Measurements from ENCODE around the gene CNTNAP2.

DNA sequence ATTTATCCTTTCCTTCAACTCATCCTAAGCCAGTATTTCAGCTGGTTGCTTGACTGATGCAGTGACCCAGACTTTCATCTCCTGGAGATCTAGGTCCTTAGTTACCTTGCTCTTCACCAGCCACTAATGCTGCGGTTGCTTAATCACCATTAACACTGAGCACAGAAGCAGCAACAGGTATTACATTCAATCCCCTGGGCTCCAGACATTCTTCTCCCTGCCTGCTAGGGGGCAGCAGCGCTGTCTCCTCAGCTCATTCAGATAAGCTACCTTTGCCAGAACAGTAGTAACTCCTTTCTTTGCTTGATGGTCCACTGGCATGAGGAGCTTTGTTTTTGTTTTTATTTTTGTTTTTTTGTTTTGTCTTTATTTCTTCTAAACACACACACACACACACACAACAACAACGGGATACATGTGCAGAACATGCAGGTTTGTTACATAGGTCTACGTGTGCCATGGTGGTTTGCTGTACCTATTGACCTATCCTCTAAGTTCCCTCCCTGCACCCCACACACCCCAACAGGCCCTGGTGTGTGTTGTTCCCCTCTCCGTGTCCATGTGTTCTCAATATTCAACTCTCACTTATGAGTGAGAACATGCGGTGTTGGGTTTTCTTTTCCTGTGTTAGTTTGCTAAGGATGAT, 1430.8 kb downstream of the CNTNAP2 start:
- TF ChIP-seq, protein P1, sequence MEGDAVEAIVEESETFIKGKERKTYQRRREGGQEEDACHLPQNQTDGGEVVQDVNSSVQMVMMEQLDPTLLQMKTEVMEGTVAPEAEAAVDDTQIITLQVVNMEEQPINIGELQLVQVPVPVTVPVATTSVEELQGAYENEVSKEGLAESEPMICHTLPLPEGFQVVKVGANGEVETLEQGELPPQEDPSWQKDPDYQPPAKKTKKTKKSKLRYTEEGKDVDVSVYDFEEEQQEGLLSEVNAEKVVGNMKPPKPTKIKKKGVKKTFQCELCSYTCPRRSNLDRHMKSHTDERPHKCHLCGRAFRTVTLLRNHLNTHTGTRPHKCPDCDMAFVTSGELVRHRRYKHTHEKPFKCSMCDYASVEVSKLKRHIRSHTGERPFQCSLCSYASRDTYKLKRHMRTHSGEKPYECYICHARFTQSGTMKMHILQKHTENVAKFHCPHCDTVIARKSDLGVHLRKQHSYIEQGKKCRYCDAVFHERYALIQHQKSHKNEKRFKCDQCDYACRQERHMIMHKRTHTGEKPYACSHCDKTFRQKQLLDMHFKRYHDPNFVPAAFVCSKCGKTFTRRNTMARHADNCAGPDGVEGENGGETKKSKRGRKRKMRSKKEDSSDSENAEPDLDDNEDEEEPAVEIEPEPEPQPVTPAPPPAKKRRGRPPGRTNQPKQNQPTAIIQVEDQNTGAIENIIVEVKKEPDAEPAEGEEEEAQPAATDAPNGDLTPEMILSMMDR (conservative IDR thresholded peaks at IDR 0.05 in 1 of 2, IDR thresholded peaks at IDR 0.05 in 1 of 2; ENCODE audit: low read depth in 1 of 2, low read length in 2 of 2): peak in 1 of 2 donors; percentile 37
- TF ChIP-seq EZH2 (IDR thresholded peaks at IDR 0.05; ENCODE audit: low read length, missing control alignments): no peak

Measured in fibroblast of lung (primary cell).